DOHH2 (cell line): ENCODE results near the gene CCDC154.

Experiments
- CTCF ChIP-seq: fragments of 200-600 bp; sonication (generic); IDR thresholded peaks from one replicate; pipeline ENCODE4 v1.5.1; 2014; ENCODE audit warnings: antibody characterized with exemption, mild to moderate bottlenecking, low read depth, low read length; ENCODE audit not compliant: poor library complexity, severe bottlenecking
- EZH2phosphoT487 ChIP-seq: fragments of 200-600 bp; sonication (generic); IDR thresholded peaks from 2 replicates; pipeline ENCODE4 v1.6.1; 2017; ENCODE audit warnings: borderline replicate concordance, mild to moderate bottlenecking, antibody characterized with exemption, low read length, moderate library complexity, mixed read lengths

- TF ChIP-seq CTCF (no peak), EZH2phosphoT487 (no peak)
Measured at GRCh38 chr16:1392826-1393225, 51.5 kb downstream of the CCDC154 start.
